ENCODE data around the gene PCDH18.

DNA sequence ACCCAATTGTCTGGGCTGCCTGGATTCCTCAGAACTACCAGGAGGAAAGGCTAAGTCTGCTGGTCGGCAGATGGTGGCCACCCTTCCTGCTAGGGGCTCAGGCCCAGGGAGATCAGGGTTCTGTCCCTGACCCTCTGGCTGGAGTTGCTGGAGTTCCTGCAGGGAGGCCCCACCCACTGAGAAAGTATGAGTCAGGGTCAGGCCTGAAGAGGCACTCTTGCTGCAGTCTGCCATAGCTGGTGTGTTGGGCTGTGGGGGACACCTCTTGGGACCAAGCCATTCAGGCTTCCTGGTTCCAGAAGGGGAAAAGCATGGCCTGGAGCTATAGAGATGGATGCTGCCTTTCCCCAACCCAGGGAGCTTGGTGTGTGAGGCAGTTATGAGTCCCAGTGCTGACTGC is 40.4 kb upstream of the PCDH18 start:
- TF ChIP-seq CTCF (optimal IDR thresholded peaks at IDR 0.05 in 1 of 3, IDR thresholded peaks at IDR 0.05 in 1 of 3, conservative IDR thresholded peaks at IDR 0.05 in 1 of 3; ENCODE audit: extremely low read depth in 1 of 3, insufficient read depth in 2 of 3, low read length in 3 of 3) (no peak), EZH2 (IDR thresholded peaks at IDR 0.05; ENCODE audit: low read length) (no peak)

Measured in keratinocyte (primary cell).